Fibroblast of skin of right quadriceps (primary cell): ENCODE results near the gene KRTAP20-3.
A peak's percentile ranks its signal among the peaks of the same experiment; 100 is the strongest.

Experiments used
- DNase-seq: peaks from one replicate; pipeline ENCODE4 v3.0.0-alpha.2; 2013

KRTAP20-3 gene

GRCh38 chr21:30642564-30642963, at the start of gene KRTAP20-3:
Gene KRTAP20-3, plus strand, starts transcription at chr21:30642864.
- no peak for DNase-seq

- no peak for DNase-seq
Measured at GRCh38 chr21:30598802-30599201, 43.9 kb upstream of the KRTAP20-3 start, which contains the start of gene KRTAP6-2. Gene KRTAP6-2, minus strand, starts transcription at chr21:30598902. Its CDS starts 28 bp downstream, at chr21:30598874.

GRCh38 chr21:30600787-30601186, 41.9 kb upstream of the KRTAP20-3 start, which contains the start of gene KRTAP22-1:
Gene KRTAP22-1, plus strand, starts transcription at chr21:30601087.
- DNase-seq = no peak

GRCh38 chr21:30605968-30606367, 36.7 kb upstream of the KRTAP20-3 start:
- DNase-seq = no peak

GRCh38 chr21:30612132-30612531, 30.5 kb upstream of the KRTAP20-3 start:
- no peak for DNase-seq

- no peak for DNase-seq
Measured at GRCh38 chr21:30613836-30614235, 28.8 kb upstream of the KRTAP20-3 start, which contains the start of gene KRTAP6-1. Gene KRTAP6-1, minus strand, starts transcription at chr21:30613930. Its CDS starts 26 bp downstream, at chr21:30613904.

GRCh38 chr21:30615199-30615598, 27.5 kb upstream of the KRTAP20-3 start:
- no peak for DNase-seq

GRCh38 chr21:30616125-30616524, 26.5 kb upstream of the KRTAP20-3 start, which contains the start of gene KRTAP20-1:
Gene KRTAP20-1, plus strand, starts transcription at chr21:30616425. Its CDS starts 30 bp downstream, at chr21:30616455.
- no peak for DNase-seq

GRCh38 chr21:30620080-30620479, 22.6 kb upstream of the KRTAP20-3 start:
- no peak for DNase-seq

GRCh38 chr21:30620522-30620921, 22.1 kb upstream of the KRTAP20-3 start, which contains the start of gene KRTAP20-4:
Gene KRTAP20-4, plus strand, starts transcription at chr21:30620627.
- no peak for DNase-seq

- no peak for DNase-seq
Measured at GRCh38 chr21:30623362-30623761, 19.3 kb upstream of the KRTAP20-3 start.

GRCh38 chr21:30625449-30626165, 17.1 kb upstream of the KRTAP20-3 start:
- DNase-seq = no peak

GRCh38 chr21:30628109-30628508, 14.6 kb upstream of the KRTAP20-3 start:
- DNase-seq = no peak

GRCh38 chr21:30629200-30629599, 13.5 kb upstream of the KRTAP20-3 start:
- DNase-seq = no peak

- DNase-seq = no peak
Measured at GRCh38 chr21:30634906-30635305, 7.8 kb upstream of the KRTAP20-3 start, which contains the start of gene KRTAP20-2. Gene KRTAP20-2, plus strand, starts transcription at chr21:30635206. Its CDS starts 58 bp downstream, at chr21:30635264.

- no peak for DNase-seq
Measured at GRCh38 chr21:30638686-30639085, 4.0 kb upstream of the KRTAP20-3 start.

- DNase-seq = no peak
Measured at GRCh38 chr21:30646904-30647414, 4.3 kb downstream of the KRTAP20-3 start.

- DNase-seq = no peak
Measured at GRCh38 chr21:30652891-30653290, 10.2 kb downstream of the KRTAP20-3 start.

GRCh38 chr21:30668776-30669175, 26.1 kb downstream of the KRTAP20-3 start:
- DNase-seq = no peak

- no peak for DNase-seq
Measured at GRCh38 chr21:30672985-30673650, 30.5 kb downstream of the KRTAP20-3 start.

- no peak for DNase-seq
Measured at GRCh38 chr21:30674312-30674711, 31.6 kb downstream of the KRTAP20-3 start.

- peak; percentile 1 for DNase-seq
Measured at GRCh38 chr21:30676737-30677136, 34.1 kb downstream of the KRTAP20-3 start.

- no peak for DNase-seq
Measured at GRCh38 chr21:30680586-30680985, 37.9 kb downstream of the KRTAP20-3 start.

- DNase-seq = no peak
Measured at GRCh38 chr21:30684506-30684905, 41.8 kb downstream of the KRTAP20-3 start.
